DMS153 treated with DMSO at 0.1 percent for 48 hours (cell line): ENCODE data around the gene TTC28.
"Not testable (repeated sequence)": the region's sequence is repeated elsewhere in the genome, so short reads cannot be mapped to it uniquely, and the experiment has no call there.

Experiments used
- DNase-seq: peaks from one replicate; lab custom pipeline; 2025; ENCODE audit not compliant: unreplicated experiment; lab: John Stamatoyannopoulos, UW

Gene TTC28

DNA sequence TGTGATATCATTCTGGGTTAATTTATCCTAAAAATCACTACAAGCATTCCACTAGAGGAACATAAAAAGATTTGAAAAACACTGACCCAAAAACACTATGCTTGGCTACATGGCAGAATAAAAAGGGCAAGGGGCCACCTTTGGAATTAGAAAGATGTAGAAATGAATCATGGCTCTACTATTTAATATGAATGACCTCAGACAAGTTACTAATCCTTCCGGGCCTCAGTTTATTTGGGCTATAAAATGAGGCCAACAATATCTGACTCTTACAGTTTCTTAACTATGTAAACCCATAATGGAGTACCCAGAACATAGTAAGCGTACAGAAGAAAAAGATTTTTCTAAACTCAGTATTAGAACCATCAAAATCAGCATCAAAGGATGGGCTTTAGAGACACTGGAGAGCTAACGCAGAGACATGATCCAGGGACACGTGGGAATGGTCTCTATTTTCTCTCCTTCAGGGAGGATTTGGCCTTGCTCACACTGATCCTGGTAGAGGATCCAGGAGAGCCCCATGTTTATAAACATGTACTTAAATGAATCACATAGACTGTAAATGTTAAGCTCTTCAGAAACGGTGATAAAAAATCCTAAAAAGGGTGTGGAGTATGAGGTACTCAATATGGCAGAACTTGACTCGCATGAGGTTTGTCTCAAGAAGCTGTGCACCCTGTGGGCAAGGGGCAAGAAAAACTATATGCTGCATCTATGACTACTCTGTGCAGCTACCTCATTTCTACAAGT, 472.2 kb downstream of the TTC28 start:
- no peak for DNase-seq

DNA sequence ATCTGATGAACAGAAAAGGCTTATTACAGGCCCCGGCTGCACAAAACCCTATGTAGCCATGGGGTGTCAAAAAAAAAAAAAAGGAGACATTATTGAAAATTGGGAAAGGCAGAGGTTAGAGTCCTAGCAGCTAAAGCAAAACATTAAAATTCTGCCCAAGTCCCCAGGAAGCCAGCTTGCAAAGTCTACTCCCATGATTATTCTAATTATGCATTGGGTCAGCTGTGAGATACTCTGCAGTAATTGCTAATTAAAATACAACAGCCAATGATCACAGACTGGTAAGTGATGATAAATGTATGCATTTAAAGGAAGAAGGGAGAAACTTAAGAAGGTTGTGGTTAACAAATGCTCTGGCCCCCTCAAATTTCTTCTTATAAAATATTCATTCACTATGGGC, 473.7 kb downstream of the TTC28 start:
- no peak for DNase-seq

DNA sequence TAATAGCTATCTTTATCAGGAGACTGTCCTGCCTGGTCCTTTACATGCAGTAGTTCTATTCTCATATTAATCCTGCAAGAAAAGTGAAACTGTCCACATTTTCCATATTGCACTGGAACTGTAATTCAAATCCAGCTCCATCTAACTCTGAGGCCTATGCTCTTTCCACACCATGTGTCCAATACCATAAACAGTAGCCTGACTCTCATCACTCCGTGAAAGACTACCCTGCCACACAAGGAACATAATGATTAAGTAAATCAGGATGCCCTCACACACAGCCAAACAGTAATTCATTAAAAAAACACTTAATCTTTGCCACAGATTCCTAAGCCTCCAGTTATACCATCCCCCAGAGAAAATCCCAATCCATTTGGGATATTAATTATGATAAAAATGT, 475.3 kb downstream of the TTC28 start:
- no peak for DNase-seq

DNA sequence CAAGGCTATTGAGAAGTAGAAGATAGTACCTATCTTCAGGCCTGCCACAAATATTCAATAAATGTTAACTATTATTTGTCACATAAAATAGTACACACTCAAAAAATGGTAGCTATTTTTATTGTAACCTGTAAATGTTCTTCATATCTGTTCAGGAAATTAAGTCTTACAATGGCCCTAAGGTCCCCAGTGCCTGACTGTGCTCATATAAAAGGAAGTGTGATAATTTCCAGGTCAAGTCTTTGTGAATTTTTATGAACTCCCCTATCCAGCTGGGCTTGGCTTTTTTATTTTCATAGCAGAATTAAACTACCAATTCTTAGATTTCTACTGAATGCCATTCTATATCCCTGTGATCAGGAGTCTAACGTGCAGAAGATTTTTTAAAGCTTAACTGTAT, 476.4 kb downstream of the TTC28 start:
- no peak for DNase-seq

DNA sequence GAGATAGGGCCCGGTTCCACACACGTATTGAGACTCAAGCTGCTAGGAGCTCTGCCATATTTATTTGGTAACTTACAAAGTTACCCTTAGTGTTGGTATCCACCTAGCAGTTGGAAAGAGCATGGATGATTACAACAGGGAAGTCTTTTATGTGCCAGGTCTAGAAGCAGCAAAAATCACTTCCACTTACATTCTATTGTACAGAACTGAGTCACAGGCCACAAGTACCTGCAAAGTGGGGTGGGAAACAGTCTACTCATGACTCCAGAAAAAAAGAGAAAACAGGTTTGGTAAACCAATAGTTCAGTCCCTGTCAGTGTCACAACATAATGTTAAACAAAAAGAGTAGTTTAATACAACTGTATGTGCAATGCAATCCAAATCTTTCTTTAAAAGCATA, 480.9 kb downstream of the TTC28 start:
- DNase-seq: no peak

DNA sequence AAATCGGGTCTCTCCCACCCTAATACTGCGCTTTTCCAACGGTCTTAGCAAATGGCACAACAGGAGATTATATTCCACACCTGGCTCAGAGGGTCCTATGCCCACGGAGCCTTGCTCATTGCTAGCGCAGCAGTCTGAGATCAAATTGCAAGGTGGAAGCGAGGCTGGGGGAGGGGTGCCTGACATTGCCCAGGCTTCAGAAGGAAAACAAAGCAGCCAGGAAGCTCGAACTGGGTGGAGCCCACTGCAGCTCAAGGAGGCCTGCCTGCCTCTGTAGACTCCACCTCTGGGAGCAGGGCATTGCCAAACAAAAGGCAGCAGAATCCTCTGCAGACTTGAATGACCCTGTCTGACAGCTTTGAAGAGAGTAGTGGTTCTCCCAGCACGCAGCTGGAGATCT, 488.1 kb downstream of the TTC28 start:
- DNase-seq: not testable (repeated sequence)

DNA sequence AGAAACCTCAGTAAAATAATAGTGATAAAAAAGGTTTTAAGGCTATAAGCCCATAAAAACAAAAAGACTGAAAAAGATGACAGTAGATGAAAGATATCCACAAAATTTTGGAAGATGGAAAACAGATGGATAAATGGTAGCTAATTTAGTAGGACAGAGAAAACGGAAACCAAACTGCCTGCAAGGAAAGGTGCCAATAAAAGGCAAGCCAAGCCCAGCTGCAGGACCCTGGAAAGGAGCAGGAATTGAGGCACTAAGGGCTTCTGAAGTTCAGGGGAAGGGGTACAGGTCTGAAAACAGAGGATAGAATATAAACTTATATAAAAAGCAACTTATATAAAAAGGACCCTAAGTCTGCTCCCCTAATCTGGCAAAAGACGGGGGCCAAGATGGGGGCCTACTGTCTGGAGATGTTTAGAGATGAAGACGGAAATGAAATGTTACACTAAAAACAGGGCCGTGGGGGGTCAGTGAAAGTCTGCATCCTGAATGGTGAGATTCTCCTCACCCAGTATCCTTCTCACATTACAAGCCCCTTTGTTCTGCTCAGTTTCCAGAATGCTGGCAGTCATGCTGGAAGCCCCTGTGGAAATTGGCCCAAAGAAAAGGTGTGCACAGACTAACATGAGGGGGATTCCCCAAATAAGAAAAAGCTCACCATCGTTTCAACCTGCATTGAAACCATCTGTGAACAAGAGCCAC, 491.3 kb downstream of the TTC28 start:
- DNase-seq: no peak

DNA sequence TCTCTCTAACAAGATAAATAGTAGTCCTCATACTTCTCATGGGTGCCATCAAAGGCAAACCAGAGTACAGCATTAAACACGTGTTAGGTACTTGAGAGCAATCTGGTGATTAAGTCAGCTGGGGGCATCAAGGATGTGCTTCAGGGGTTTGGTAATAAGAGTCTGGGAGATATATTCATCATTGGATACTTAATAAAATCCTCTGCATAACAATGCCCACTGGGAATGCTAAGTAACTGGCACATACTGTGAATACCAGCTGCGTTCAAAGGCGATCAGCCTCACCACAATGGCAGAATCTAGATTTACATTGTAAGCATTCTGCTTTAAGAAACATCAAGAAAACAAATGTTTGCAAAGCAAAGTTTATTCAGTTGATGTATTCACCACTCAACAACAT, 492.0 kb downstream of the TTC28 start:
- DNase-seq: no peak

DNA sequence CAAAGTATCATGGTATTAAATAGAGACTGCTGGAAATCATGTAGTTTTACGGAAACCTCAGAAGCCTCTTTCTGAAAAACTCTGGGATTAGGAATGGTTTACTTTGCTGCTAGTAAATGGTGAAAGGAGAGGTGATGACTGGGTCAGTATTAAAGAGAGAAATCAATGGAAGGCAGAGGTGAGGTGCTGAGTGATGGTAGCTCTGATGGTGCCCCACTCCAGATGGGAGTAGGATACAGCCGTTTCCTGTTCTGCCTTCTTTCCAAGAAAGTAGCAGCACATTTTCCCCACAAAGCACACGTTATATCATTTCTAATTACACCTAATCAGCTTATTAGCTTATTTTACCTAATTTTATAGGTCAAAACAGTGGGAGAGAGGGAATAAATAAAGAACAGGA, 493.0 kb downstream of the TTC28 start:
- DNase-seq: no peak

DNA sequence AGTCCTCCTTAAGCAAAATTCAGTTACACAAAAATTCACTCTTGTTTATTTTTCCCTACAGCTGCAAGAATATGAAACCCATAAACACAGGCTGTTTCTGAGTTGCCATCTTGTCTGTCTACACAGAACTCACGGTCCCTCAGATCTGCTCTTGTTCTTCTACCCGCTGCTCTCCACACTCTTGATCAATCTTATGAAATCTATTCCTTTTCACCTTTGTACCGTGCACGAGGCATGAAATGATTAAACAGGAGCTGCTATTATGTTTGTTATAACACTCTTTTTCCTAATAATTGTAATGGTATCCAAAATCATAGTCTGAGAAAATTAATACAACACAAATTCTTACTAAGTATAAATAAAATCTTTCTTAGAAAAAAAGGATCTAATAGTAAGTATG, 494.5 kb downstream of the TTC28 start:
- no peak for DNase-seq

DNA sequence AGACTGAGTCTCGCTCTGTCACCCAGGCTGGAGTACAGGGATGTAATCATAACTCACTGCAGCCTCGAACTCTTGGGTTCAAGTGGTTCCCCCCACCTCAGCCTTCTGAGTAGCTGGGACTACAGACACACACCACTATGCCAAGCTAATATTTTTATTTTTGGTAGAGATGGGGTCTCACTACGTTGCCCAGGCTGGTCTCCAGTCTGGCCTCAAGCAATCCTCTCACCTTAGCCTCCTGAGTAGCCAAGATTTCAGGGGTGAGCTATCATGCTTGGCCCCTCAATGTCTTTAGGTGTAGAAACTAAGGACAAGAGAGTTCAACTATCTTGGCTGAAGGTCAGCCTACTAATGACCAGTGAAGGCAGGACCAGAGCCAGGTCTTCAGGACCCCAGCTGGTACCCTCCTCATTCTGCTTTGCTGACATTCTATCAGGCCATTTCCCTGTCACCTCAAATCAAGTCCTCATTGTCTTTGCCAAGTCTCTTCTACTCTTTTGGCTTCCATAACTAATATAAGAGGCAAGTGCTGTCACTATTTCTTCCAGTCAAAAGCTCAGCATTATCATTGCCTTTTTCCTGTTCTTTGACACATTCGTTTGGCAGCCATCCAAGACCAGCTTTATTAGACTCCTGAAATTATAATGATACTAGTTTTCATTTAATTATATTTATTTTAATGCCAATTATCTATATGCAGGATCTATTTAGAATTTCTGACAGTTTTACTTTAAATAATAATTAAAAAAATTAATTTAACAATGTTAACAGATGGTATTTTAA, 496.4 kb downstream of the TTC28 start:
- no peak for DNase-seq

DNA sequence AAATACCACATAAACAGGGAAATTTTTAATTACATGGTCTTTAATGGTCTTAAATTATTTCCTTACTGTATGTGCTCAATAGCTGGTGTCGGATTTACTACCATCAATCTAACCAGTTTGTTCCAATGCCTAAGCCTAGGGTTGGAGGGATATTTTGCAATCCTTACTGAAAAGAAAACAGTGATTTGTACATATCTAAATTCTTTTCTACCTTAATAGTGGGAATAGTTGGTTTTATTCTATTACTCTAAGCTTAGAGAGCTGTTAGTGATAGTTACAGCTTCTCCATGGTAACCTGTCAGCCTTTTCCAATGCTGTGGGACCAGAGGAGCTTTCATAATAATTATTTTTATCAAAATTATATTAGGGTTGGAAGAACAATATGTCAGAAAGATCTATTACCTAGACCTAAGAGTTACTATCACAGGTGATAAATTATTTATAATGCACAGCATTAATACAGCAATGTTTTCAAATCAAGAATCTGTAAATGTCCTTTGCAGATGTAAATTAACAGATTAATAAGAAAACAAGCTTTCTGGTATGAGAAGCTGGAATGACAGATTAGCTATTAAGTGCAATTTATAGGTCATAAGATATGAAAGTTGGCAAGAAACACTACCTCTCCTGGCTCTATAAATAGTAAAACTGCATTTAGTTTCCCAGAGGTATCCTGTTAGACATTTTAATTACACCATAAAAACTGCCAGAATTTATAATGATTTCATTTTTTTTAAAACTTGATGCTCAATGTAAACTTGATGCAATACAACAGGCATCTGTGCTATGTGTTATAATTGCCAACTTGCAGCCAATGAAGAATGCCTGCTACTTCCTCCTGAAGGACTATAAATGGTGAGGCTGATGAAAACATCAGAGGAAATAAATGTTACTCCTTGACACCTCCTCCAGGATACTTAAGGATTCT, 498.6 kb downstream of the TTC28 start:
- DNase-seq: no peak

DNA sequence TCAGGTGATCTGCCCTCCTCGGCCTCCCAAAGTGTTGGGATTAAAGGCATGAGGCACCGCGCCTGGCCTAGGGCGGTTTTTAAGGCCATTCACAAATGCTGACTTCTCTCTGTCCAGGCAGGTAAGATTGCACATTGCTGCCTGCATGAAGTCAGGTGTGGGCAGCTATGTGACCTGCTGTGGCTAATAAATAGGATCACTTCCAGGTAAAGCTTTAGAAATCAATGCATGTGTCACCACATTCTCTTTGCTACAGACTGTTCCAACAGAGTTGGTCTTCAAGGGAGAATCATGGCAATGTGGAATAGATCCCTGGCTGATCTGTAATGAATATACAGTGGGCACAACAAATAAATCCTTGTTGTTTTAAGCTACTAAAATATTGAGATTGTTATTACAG, 500.2 kb downstream of the TTC28 start:
- DNase-seq: no peak

DNA sequence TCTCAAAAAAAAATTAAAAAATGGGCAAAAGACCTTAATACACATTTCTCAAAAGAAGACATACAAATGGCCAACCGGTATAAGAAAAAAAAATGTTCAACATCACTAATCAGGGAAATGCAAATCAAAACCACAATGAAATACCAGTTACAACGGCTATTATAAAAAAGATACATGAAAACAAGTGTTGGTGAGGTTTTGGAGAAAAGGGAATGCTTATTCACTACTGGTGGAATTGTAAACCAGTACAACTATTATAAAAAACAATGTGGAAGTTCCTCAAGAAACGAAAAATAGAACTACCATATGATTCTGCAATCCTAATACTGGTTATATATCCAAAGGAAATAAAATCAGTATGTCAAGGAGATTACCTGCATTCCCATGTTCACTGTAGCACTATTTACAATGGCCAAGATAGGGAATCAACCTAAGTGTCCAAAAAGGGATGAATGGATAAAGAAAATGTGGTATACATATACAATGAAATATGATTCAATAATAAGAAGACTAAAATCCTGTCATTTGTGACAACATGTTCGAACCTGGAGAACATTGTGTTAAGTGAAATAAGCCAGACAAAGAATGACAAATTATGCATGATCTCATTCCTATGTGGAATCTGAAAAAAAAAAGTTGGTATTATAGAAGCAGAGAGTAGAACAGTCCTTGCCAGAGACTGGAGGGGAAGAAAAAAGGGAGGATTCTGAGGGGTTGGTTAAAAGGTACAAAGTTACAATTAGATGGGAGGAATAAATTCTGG, 503.7 kb downstream of the TTC28 start:
- no peak for DNase-seq

DNA sequence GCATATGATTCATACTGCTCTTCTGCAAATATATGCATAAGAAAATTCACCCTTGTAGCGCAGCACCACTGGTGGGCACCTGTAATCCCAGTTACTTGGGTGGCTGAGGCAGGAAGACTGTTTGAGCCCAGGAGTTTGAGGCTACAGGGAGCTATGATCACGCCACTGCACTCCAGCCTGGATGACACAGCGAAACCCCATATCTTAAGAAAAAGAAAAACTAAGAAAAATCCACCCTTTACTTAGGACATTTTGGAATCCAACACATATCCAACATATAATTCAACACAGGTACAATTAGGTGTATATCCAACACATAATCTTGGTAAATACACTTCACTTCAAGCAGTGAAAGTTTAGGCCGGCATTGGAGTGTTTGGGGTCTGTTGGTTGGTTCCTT, 505.1 kb downstream of the TTC28 start:
- DNase-seq: no peak

DNA sequence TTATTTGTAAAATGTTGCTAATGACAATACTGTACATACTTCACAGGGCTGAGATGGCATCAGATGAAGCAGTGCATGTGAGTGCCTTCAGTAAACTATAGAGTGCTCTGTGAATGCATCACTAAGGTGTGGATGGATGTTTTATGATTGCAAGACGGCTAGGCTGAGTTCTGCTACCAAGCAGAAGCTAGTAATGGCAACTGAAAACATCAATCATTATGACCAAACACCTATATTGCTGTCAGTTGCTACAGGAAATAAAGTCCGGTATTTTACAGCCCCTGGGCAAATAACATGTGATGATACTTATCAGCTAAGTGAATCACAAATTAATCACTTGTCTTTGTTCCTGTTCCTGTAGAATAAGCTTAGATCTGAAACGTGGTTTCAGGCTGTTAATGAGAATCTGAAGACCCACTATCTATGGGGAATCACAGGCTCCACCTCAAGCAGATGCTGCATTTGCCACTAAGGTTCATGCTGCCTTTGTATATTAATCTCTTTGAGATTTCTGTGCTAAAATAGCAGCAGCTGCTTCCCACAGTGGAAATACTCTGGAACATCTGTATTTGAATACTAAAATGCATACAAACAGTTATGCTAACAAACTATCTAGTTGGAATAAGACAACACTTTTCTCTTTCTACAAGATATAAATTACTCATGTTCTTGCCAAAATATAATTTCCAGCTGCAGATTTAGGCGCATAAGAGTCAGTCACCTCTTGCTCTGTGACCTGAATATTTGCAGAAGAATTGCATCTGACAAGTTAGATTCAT, 506.6 kb downstream of the TTC28 start:
- peak; percentile 80 for DNase-seq

DNA sequence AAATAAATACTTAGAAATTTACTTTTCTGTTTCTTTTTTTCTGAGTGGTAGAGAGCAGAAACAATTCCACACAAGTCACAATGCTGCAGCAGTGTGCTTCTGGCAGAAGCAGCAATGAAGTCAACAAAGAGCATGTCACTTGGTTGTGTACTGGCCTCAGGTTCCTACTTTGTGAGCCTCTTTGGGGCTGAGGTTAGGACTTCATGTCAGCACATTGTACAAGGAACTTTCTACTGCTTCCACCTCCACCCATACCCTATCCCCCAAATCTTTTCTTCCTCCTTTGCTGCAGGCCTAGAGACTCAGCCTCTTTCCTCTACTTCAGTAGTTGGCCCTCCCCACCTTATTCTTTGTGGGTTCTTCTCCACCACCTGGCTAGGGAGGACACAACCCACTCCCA, 507.9 kb downstream of the TTC28 start:
- DNase-seq: no peak

DNA sequence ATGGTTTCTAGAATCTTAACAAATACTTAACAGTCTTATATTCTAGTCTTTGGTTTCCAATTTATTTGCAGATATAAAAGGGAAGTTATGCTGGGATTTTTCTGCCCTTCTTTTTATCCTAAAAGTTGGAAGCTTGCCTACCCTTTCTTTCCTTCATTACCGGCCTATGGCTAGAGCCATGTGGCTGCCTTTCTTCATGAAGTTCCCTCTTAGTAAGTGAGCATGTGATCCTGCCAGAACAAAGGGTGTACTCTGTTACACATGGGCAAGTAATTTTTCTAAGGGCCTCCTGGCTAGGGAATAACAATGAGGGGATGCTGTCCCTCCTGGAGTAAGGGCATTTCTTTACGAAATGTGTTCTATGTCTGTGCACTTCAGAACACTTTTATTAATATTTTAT, 508.5 kb downstream of the TTC28 start:
- DNase-seq: no peak

DNA sequence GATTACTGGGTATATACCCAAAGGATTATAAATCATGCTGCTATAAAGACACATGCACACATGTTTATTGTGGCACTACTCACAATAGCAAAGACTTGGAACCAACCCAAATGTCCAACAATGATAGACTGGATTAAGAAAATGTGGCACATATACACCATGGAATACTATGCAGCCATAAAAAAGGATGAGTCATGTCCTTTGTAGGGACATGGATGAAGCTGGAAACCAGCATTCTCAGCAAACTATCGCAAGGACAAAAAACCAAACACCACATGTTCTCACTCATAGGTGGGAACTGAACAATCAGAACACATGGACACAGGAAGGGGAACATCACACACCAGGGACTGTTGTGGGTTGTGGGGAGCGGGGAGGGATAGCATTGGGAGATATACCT, 510.3 kb downstream of the TTC28 start:
- not testable (repeated sequence) for DNase-seq
